GM12891 (cell line): Measurements from ENCODE around the gene USP32.

ENCODE experiments used
- PAX5 ChIP-seq: IDR thresholded peaks from 2 replicates; pipeline ENCODE4 v1.6.1; 2011; ENCODE audit warnings: low read length, moderate library complexity, mild to moderate bottlenecking; ENCODE audit not compliant: insufficient read depth, severe bottlenecking
- POLR2A ChIP-seq: IDR thresholded peaks from 2 replicates; pipeline ENCODE4 v1.6.1; 2011; ENCODE audit warnings: low read depth, low read length, control low read depth
- POLR2AphosphoS5 ChIP-seq: IDR thresholded peaks from 2 replicates; pipeline ENCODE4 v1.6.1; 2011; ENCODE audit warnings: low read depth, low read length, control low read depth
- POU2F2 ChIP-seq: IDR thresholded peaks from 2 replicates; pipeline ENCODE4 v1.6.1; 2011; ENCODE audit warnings: low read depth, mild to moderate bottlenecking, control low read depth, low read length, moderate library complexity
- SPI1 ChIP-seq: IDR thresholded peaks from 2 replicates; pipeline ENCODE4 v1.6.1; 2011; ENCODE audit warnings: low read depth, low read length, control low read depth
- TAF1 ChIP-seq: IDR thresholded peaks from 2 replicates; pipeline ENCODE4 v1.6.1; 2011; ENCODE audit warnings: low read depth, low read length, control low read depth

- TF ChIP-seq POLR2A = no peak
- TF ChIP-seq POLR2AphosphoS5 = no peak
- no peak for TF ChIP-seq TAF1
- no peak for TF ChIP-seq PAX5
- no peak for TF ChIP-seq SPI1
- no peak for TF ChIP-seq POU2F2
These were observed 40.8 kb downstream of the USP32 start for GRCh38 chr17:60351012-60351695.
